ENCODE results near the gene DDX52.

DNA sequence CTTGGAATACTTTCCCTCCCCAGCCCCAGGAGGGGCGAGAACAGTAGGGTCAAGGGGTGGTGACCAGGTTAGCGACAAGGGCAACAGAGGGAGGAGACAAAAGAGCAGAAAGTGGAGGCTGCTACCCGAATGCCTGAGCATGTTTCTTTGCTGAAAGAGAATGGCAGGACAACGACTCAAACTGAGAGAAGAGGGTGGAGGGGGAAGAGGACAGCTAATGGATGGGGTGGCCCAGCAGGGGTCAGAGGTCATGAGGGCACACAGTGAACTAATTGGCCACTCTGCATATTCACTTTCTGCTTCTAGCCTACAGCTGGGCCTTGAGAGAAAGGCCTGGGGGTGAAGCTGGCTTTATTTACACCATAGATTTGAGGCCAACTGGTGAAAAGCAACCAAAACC, 19.1 kb upstream of the DDX52 start:
- TF ChIP-seq SP1 (IDR thresholded peaks at IDR 0.05; ENCODE audit: low read depth, low read length): no peak
- TF ChIP-seq POLR2A (IDR thresholded peaks at IDR 0.05; ENCODE audit: control extremely low read depth in 1 of 2, low read depth in 2 of 2, low read length in 2 of 2): no peak
- TF ChIP-seq SAP30 (IDR thresholded peaks at IDR 0.05; ENCODE audit: insufficient read depth, insufficient replicate concordance, low read length): no peak
- TF ChIP-seq EZH2 (IDR thresholded peaks at IDR 0.05; ENCODE audit: low read depth, low read length, severe bottlenecking): no peak
- no peak for TF ChIP-seq KDM5A (IDR thresholded peaks at IDR 0.05; ENCODE audit: low read length)
- TF ChIP-seq, protein P1, sequence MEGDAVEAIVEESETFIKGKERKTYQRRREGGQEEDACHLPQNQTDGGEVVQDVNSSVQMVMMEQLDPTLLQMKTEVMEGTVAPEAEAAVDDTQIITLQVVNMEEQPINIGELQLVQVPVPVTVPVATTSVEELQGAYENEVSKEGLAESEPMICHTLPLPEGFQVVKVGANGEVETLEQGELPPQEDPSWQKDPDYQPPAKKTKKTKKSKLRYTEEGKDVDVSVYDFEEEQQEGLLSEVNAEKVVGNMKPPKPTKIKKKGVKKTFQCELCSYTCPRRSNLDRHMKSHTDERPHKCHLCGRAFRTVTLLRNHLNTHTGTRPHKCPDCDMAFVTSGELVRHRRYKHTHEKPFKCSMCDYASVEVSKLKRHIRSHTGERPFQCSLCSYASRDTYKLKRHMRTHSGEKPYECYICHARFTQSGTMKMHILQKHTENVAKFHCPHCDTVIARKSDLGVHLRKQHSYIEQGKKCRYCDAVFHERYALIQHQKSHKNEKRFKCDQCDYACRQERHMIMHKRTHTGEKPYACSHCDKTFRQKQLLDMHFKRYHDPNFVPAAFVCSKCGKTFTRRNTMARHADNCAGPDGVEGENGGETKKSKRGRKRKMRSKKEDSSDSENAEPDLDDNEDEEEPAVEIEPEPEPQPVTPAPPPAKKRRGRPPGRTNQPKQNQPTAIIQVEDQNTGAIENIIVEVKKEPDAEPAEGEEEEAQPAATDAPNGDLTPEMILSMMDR (IDR thresholded peaks at IDR 0.05; ENCODE audit: control extremely low read depth in 1 of 3, insufficient read depth in 1 of 3, low read depth in 1 of 3, low read length in 3 of 3): no peak
- no peak for TF ChIP-seq SUZ12 (IDR thresholded peaks at IDR 0.05; ENCODE audit: low read length)
- TF ChIP-seq SRF (IDR thresholded peaks at IDR 0.05; ENCODE audit: low read depth, low read length): no peak
- TF ChIP-seq, protein P2, sequence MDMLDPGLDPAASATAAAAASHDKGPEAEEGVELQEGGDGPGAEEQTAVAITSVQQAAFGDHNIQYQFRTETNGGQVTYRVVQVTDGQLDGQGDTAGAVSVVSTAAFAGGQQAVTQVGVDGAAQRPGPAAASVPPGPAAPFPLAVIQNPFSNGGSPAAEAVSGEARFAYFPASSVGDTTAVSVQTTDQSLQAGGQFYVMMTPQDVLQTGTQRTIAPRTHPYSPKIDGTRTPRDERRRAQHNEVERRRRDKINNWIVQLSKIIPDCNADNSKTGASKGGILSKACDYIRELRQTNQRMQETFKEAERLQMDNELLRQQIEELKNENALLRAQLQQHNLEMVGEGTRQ (IDR thresholded peaks at IDR 0.05; ENCODE audit: low read length): no peak
- no peak for TF ChIP-seq POLR2AphosphoS5 (IDR thresholded peaks at IDR 0.05; ENCODE audit: low read depth, low read length)
- no peak for TF ChIP-seq GABPA (IDR thresholded peaks at IDR 0.05; ENCODE audit: borderline replicate concordance, insufficient read depth, low read length)
- no peak for TF ChIP-seq RFX5 (IDR thresholded peaks at IDR 0.05; ENCODE audit: borderline replicate concordance, low read depth, low read length)

Data from H1 (cell line).